ENCODE measurements around the gene FOXP1. TPM values are rescaled to one million over a fixed set of nuclear protein-coding genes. Genes with fewer than 3 reads are reported as not detected.

Gene FOXP1
- polyA plus RNA-seq, 1 donor (not counting 4 experiments of a cell fraction or from before 2014, with no cell fraction given) = 14.6 TPM

- Histone ChIP-seq H3K4me1 (ENCODE audit: control insufficient read depth, extremely low read depth, insufficient read depth, low read length) (no peaks in the 10 kb centered on the region), H3K27me3 (ENCODE audit: control insufficient read depth, extremely low read depth, insufficient read depth, low read length) (no peaks in the 10 kb centered on the region), H3K36me3 (ENCODE audit: control insufficient read depth in 2 of 2, extremely low read depth in 1 of 2, insufficient read depth in 2 of 2, low read length in 2 of 2) (no peaks in the 10 kb centered on the region), H3K79me2 (ENCODE audit: control insufficient read depth, insufficient read depth, low read length) (no peaks in the 10 kb centered on the region), H3K9me3 (ENCODE audit: control insufficient read depth, low read depth, low read length) (no peaks in the 10 kb centered on the region), H2AFZ (ENCODE audit: control insufficient read depth, low read length) (no peak overlapping the region), H3K9ac (ENCODE audit: control insufficient read depth, extremely low read depth, insufficient read depth, low read length) (no peak overlapping the region), H3K9me1 (ENCODE audit: control insufficient read depth, extremely low read depth, insufficient read depth, low read length) (no peaks in the 10 kb centered on the region), H3K4me2 (ENCODE audit: control insufficient read depth, extremely low read depth, insufficient read depth, low read depth, low read length) (no peak overlapping the region), H3K27ac (ENCODE audit: control insufficient read depth, insufficient read depth, low read length) (no peak overlapping the region), H3K4me3 (ENCODE audit: control insufficient read depth in 2 of 3, extremely low read depth in 1 of 3, insufficient read depth in 2 of 3, low read depth in 1 of 3, low read length in 3 of 3) (no peak overlapping the region), H4K20me1 (ENCODE audit: control insufficient read depth, extremely low read depth, insufficient read depth, low read length) (no peaks in the 10 kb centered on the region)
- TF ChIP-seq CTCF (optimal IDR thresholded peaks at IDR 0.05 in 1 of 3, IDR thresholded peaks at IDR 0.05 in 1 of 3, conservative IDR thresholded peaks at IDR 0.05 in 1 of 3; ENCODE audit: extremely low read depth in 1 of 3, insufficient read depth in 2 of 3, low read length in 3 of 3) (no peak), EZH2 (IDR thresholded peaks at IDR 0.05; ENCODE audit: low read length) (no peak)
- FAIRE-seq = no peak
- DNase-seq (ENCODE audit: low read depth, low spot score) = no peak
- dilution Hi-C loops (cut with MboI; ENCODE audit: extremely low pct_ligation_motif_present, low sequenced_read_pairs) = no loop called here
These were observed 280.9 kb downstream of the FOXP1 start for GRCh38 chr3:71302604-71303003.

GRCh38 chr3:71300951-71301393 is 282.6 kb downstream of the FOXP1 start:
- Histone ChIP-seq H3K9ac (ENCODE audit: control insufficient read depth, extremely low read depth, insufficient read depth, low read length) (no peak overlapping the region), H3K27me3 (ENCODE audit: control insufficient read depth, extremely low read depth, insufficient read depth, low read length) (no peaks in the 10 kb centered on the region), H3K36me3 (ENCODE audit: control insufficient read depth in 2 of 2, extremely low read depth in 1 of 2, insufficient read depth in 2 of 2, low read length in 2 of 2) (no peaks in the 10 kb centered on the region), H4K20me1 (ENCODE audit: control insufficient read depth, extremely low read depth, insufficient read depth, low read length) (no peaks in the 10 kb centered on the region), H3K9me1 (ENCODE audit: control insufficient read depth, extremely low read depth, insufficient read depth, low read length) (no peaks in the 10 kb centered on the region), H3K4me3 (ENCODE audit: control insufficient read depth in 2 of 3, extremely low read depth in 1 of 3, insufficient read depth in 2 of 3, low read depth in 1 of 3, low read length in 3 of 3) (no peak overlapping the region), H3K4me2 (ENCODE audit: control insufficient read depth, extremely low read depth, insufficient read depth, low read depth, low read length) (no peak overlapping the region), H3K79me2 (ENCODE audit: control insufficient read depth, insufficient read depth, low read length) (no peaks in the 10 kb centered on the region), H2AFZ (ENCODE audit: control insufficient read depth, low read length) (no peak overlapping the region), H3K9me3 (ENCODE audit: control insufficient read depth, low read depth, low read length) (no peaks in the 10 kb centered on the region), H3K27ac (ENCODE audit: control insufficient read depth, insufficient read depth, low read length) (no peak overlapping the region), H3K4me1 (ENCODE audit: control insufficient read depth, extremely low read depth, insufficient read depth, low read length) (no peaks in the 10 kb centered on the region)
- no peak for FAIRE-seq
- TF ChIP-seq EZH2 (IDR thresholded peaks at IDR 0.05; ENCODE audit: low read length) (no peak), CTCF (optimal IDR thresholded peaks at IDR 0.05 in 1 of 3, IDR thresholded peaks at IDR 0.05 in 1 of 3, conservative IDR thresholded peaks at IDR 0.05 in 1 of 3; ENCODE audit: extremely low read depth in 1 of 3, insufficient read depth in 2 of 3, low read length in 3 of 3) (no peak)
- dilution Hi-C loops (cut with MboI; ENCODE audit: extremely low pct_ligation_motif_present, low sequenced_read_pairs) = no loop called here
- DNase-seq (ENCODE audit: low read depth, low spot score) = no peak

Data from keratinocyte (primary cell).